ENCODE results near the gene ZNF584. TPM values are rescaled to one million over a fixed set of nuclear protein-coding genes. Genes with fewer than 3 reads are reported as not detected.

The ZNF584 gene
- total RNA-seq, 2 donors from 2014 or later = 5.9 to 8.5 TPM

DNA sequence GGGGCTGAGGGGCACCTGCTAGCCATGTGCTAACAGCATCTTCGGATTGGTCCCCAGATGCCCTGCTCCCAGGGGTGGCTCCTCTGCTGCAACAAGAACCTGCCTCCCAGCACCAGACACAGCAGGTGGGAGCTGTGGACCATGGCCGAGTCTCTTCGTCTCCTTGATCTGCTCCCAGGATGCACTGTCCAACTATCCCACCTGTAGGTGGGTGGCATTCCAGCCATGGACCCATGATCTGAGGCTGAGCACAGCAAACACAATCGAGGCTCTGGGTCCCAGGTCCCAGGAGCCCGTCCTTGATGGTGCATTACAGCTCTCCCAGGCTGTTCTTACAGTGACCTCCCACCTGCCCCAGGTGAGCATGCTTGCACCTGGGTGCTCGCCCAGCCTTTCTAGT is 29.2 kb upstream of the ZNF584 start:
- Histone ChIP-seq H3K36me3 (no peaks in the 10 kb centered on the region), H3K4me3 (no peak overlapping the region), H3K9ac (ENCODE audit: low read depth in 2 of 2, low read length in 2 of 2) (no peak overlapping the region), H3K9me3 (no peaks in the 10 kb centered on the region), H3K4me1 (peaks cover 4% of the 10 kb centered on the region), H3K27me3 (no peaks in the 10 kb centered on the region), H3K27ac (no peak overlapping the region)
- intact Hi-C loops (cut with DNase I) = no loop called here
- DNase-seq = no peak
- TF ChIP-seq, protein P1, sequence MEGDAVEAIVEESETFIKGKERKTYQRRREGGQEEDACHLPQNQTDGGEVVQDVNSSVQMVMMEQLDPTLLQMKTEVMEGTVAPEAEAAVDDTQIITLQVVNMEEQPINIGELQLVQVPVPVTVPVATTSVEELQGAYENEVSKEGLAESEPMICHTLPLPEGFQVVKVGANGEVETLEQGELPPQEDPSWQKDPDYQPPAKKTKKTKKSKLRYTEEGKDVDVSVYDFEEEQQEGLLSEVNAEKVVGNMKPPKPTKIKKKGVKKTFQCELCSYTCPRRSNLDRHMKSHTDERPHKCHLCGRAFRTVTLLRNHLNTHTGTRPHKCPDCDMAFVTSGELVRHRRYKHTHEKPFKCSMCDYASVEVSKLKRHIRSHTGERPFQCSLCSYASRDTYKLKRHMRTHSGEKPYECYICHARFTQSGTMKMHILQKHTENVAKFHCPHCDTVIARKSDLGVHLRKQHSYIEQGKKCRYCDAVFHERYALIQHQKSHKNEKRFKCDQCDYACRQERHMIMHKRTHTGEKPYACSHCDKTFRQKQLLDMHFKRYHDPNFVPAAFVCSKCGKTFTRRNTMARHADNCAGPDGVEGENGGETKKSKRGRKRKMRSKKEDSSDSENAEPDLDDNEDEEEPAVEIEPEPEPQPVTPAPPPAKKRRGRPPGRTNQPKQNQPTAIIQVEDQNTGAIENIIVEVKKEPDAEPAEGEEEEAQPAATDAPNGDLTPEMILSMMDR (IDR thresholded peaks at IDR 0.05) = no peak

GRCh38 chr19:58380037-58380661 is 28.3 kb upstream of the ZNF584 start:
- H3K9me3 ChIP-seq = no peaks in the 10 kb centered on the region
- H3K36me3 ChIP-seq = no peaks in the 10 kb centered on the region
- H3K4me1 ChIP-seq = peaks cover 4% of the 10 kb centered on the region
- intact Hi-C loops (cut with DNase I) = loop anchor here (2.0 kb wide), 1 partner anchor 17 kb away; the partner anchor contains the start of gene ZNF497
- peak overlapping the region; percentile 88 for H3K27ac ChIP-seq
- DNase-seq = no peak
- TF ChIP-seq, protein P1 (IDR thresholded peaks at IDR 0.05) = no peak
- peak overlapping the region; percentile 81 to 89 for H3K9ac ChIP-seq (ENCODE audit: low read depth in 2 of 2, low read length in 2 of 2)
- H3K27me3 ChIP-seq = no peaks in the 10 kb centered on the region
- peak overlapping the region; percentile 80 for H3K4me3 ChIP-seq

GRCh38 chr19:58380662-58381459 is 27.6 kb upstream of the ZNF584 start, which contains the start of gene ZNF837:
ZNF837 (minus strand) TSS chr19:58381030; CDS start chr19:58369332, 11,698 bp downstream.
- H3K9ac ChIP-seq (ENCODE audit: low read depth in 2 of 2, low read length in 2 of 2) = peak within 1 kb of the TSS; percentile 81 to 89
- no peaks in the 10 kb centered on the region for H3K27me3 ChIP-seq
- peak; percentile 99 for DNase-seq
- peak within 1 kb of the TSS; percentile 80 for H3K4me3 ChIP-seq
- peak within 1 kb of the TSS; percentile 88 for H3K27ac ChIP-seq
- no peaks in the 10 kb centered on the region for H3K36me3 ChIP-seq
- peaks cover 4% of the 10 kb centered on the region for H3K4me1 ChIP-seq
- intact Hi-C loops (cut with DNase I) = loop anchor here (2.0 kb wide), 1 partner anchor 18 kb away; the partner anchor contains the start of gene ZNF497
- no peaks in the 10 kb centered on the region for H3K9me3 ChIP-seq
- TF ChIP-seq, protein P1 (IDR thresholded peaks at IDR 0.05) = no peak

DNA sequence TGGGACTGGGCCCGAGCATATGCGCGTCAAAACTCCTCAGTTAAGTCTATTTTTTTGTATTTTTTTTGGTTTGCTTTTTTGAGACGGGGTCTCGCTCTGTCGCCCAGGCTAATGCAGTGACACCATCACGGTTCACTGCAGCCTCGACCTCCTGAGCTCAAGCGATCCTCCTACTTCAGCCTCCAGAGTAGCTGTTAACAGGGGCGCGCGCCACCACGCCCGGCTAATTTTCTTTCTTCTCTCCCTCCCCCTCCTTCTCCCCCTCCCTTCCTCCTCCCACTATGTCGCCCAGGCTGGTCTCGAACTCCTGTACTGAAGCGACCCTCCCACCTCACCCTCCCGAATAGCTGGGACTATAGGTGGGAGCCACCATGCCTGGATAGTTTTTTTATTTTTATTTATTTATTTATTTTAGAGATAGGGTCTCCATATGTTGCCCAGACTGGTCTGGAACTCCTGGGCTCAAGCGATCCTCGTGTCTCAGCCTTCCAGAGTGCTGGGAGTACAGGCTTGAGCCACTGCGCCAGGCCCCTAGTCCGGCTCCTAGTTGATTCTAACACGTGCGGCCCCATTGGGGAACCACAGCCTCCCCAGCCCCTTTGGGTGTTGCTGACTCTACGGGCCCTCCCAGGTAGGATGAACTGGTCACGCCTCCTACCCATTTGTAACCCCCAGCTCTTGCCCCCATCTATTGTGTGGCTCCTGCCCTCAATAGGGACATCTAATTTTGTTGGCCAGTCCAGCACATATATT is 26.8 kb upstream of the ZNF584 start:
- peak overlapping the region; percentile 46 to 89 for H3K9ac ChIP-seq (ENCODE audit: low read depth in 2 of 2, low read length in 2 of 2)
- peaks cover 4% of the 10 kb centered on the region for H3K4me1 ChIP-seq
- H3K27ac ChIP-seq = peak overlapping the region; percentile 88
- H3K4me3 ChIP-seq = peak overlapping the region; percentile 80
- no peaks in the 10 kb centered on the region for H3K27me3 ChIP-seq
- no peaks in the 10 kb centered on the region for H3K9me3 ChIP-seq
- intact Hi-C loops (cut with DNase I) = loop anchor here (2.0 kb wide), 1 partner anchor 19 kb away; the partner anchor contains the start of gene ZNF497
- no peak for DNase-seq
- TF ChIP-seq, protein P1 (IDR thresholded peaks at IDR 0.05) = no peak
- no peaks in the 10 kb centered on the region for H3K36me3 ChIP-seq

DNA sequence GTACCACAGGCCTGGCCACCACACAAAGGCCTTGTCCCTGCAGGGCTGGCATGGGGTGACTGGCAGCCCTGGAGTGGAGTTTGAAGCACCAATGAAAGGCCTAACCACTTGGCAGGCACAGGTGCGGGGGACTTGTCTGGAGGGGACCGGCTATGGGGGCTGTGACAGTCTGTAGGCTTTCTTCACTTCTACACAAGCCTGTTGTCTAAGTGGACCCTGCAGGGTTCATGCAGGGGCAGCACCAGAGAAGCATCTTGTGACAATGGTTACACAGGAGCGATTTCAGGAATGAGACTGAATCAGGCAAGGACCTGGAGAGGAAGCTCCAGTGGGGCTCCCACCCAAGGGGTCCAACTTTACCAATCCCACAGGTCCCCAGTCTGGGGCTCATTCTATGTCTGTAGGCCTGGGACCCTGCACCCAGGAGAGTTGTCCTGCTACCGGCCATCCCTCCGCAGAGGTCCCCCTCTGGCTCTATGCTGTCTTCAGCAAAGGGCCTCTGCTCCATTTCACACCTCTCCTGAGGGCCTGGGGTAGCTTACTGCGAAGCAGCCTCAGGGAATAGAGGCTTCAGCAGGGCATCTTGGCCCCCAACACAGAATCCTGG is 25.3 kb upstream of the ZNF584 start:
- Histone ChIP-seq H3K27me3 (no peaks in the 10 kb centered on the region), H3K4me3 (no peak overlapping the region), H3K27ac (no peak overlapping the region), H3K4me1 (peaks cover 9% of the 10 kb centered on the region), H3K9ac (ENCODE audit: low read depth in 2 of 2, low read length in 2 of 2) (no peak overlapping the region), H3K36me3 (no peaks in the 10 kb centered on the region), H3K9me3 (no peaks in the 10 kb centered on the region)
- intact Hi-C loops (cut with DNase I) = no loop called here
- TF ChIP-seq, protein P1 (IDR thresholded peaks at IDR 0.05) = no peak
- DNase-seq = no peak

Measured in colonic mucosa (tissue), 4 donors.